Activated CD8-positive, alpha-beta T cell treated with anti-CD3 and anti-CD28 coated beads for 36 hours (primary cell): ENCODE measurements around the gene NCAM1. TPM values are rescaled to one million over a fixed set of nuclear protein-coding genes. Genes with fewer than 3 reads are reported as not detected.
"Not testable (repeated sequence)": the region's sequence is repeated elsewhere in the genome, so short reads cannot be mapped to it uniquely, and the experiment has no call there.

ENCODE experiments used
- ATAC-seq: fragments of 200-7000 bp; cut with Tn5 transposase; one replicate; pipeline ENCODE4 v1.10.0; 2021; ENCODE audit warnings: mild to moderate bottlenecking, moderate library complexity
- CTCF ChIA-PET: fragments of 350-600 bp; sonication (Branson Sonifier 250); formaldehyde crosslinking; loops from one replicate; lab custom pipeline; 2021; ENCODE audit warnings: antibody characterized with exemption; lab: Charles Lee
- POLR2A ChIA-PET: fragments of 350-600 bp; sonication (Branson Sonifier 250); formaldehyde crosslinking; loops from one replicate; lab custom pipeline; 2021; ENCODE audit warnings: antibody characterized with exemption; lab: Charles Lee
- DNase-seq: peaks from one replicate; pipeline ENCODE4 v3.0.0-alpha.2; 2020
- H3K27ac Mint-ChIP-seq: one replicate; pipeline ENCODE4 v1.8.0; 2021; ENCODE audit warnings: mild to moderate bottlenecking, mixed read lengths
- H3K27me3 Mint-ChIP-seq: one replicate; pipeline ENCODE4 v1.8.0; 2021; ENCODE audit warnings: mixed read lengths
- H3K36me3 Mint-ChIP-seq: one replicate; pipeline ENCODE4 v1.8.0; 2021; ENCODE audit warnings: low read depth, mixed read lengths
- H3K4me1 Mint-ChIP-seq: one replicate; pipeline ENCODE4 v1.8.0; 2021; ENCODE audit warnings: low read depth, mixed read lengths
- H3K4me3 Mint-ChIP-seq: one replicate; pipeline ENCODE4 v1.8.0; 2021; ENCODE audit warnings: mild to moderate bottlenecking, moderate library complexity, mixed read lengths
- H3K9me3 Mint-ChIP-seq: one replicate; pipeline ENCODE4 v1.8.0; 2021; ENCODE audit warnings: mixed read lengths
- CTCF ChIP-seq: fragments of 200-600 bp; IDR thresholded peaks from one replicate; pipeline ENCODE4 v1.8.0; 2022; ENCODE audit warnings: antibody characterized with exemption, mild to moderate bottlenecking
- intact Hi-C: fragments of 100-400 bp; cut with micrococcal nuclease; formaldehyde crosslinking; loops from one replicate; pipeline ENCODE4 v1.10.0; 2022
- total RNA-seq, 2 experiments: library from RNA; stranded (reverse); gene quantifications; one replicate each; pipeline ENCODE4 v1.2.3, GENCODE V29; 2021

NCAM1 gene
- total RNA-seq, 2 experiments from 2014 or later, result 0.47 to 0.56 TPM

- ATAC-seq (no peak), DNase-seq (no peak)
- POLR2A ChIA-PET, result no interaction called here
- intact Hi-C loops, result no loop called here
- no peak for TF ChIP-seq CTCF
- CTCF ChIA-PET, result no interaction called here
- H3K27me3 Mint-ChIP-seq, result peaks cover 7% of the 10 kb centered on the region
- no peak overlapping the region for H3K4me3 Mint-ChIP-seq
- no peaks in the 10 kb centered on the region for H3K4me1 Mint-ChIP-seq
- peaks cover 6% of the 10 kb centered on the region for H3K9me3 Mint-ChIP-seq
- H3K27ac Mint-ChIP-seq, result no peak overlapping the region
- H3K36me3 Mint-ChIP-seq, result no peaks in the 10 kb centered on the region
Observed at GRCh38 chr11:113043698-113044097, 82.5 kb downstream of the NCAM1 start.

- H3K27me3 Mint-ChIP-seq, result peaks cover 7% of the 10 kb centered on the region
- H3K4me3 Mint-ChIP-seq, result no peak overlapping the region
- no peak for TF ChIP-seq CTCF
- H3K4me1 Mint-ChIP-seq, result no peaks in the 10 kb centered on the region
- H3K36me3 Mint-ChIP-seq, result no peaks in the 10 kb centered on the region
- H3K27ac Mint-ChIP-seq, result no peak overlapping the region
- ChIA-PET CTCF (no interaction called here), POLR2A (no interaction called here)
- ATAC-seq, result no peak
- DNase-seq, result no peak
- H3K9me3 Mint-ChIP-seq, result peaks cover 6% of the 10 kb centered on the region
- intact Hi-C loops, result no loop called here
Observed at GRCh38 chr11:113045146-113045545, 83.9 kb downstream of the NCAM1 start.

- intact Hi-C loops, result no loop called here
- ATAC-seq (no peak), DNase-seq (no peak)
- TF ChIP-seq CTCF, result no peak
- Mint-ChIP-seq H3K9me3 (peaks cover 6% of the 10 kb centered on the region), H3K27me3 (peaks cover 7% of the 10 kb centered on the region), H3K4me3 (no peak overlapping the region), H3K27ac (no peak overlapping the region), H3K4me1 (no peaks in the 10 kb centered on the region), H3K36me3 (no peaks in the 10 kb centered on the region)
- CTCF ChIA-PET, result no interaction called here
- POLR2A ChIA-PET, result no interaction called here
Observed at GRCh38 chr11:113046866-113047265, 85.6 kb downstream of the NCAM1 start.

GRCh38 chr11:113048820-113049768 lies 87.9 kb downstream of the NCAM1 start:
- H3K27ac Mint-ChIP-seq, result no peak overlapping the region
- no peaks in the 10 kb centered on the region for H3K27me3 Mint-ChIP-seq
- DNase-seq, result no peak
- H3K9me3 Mint-ChIP-seq, result peaks cover 9% of the 10 kb centered on the region
- no peak for ATAC-seq
- intact Hi-C loops, result no loop called here
- POLR2A ChIA-PET, result no interaction called here
- no peaks in the 10 kb centered on the region for H3K4me1 Mint-ChIP-seq
- H3K36me3 Mint-ChIP-seq, result no peaks in the 10 kb centered on the region
- CTCF ChIA-PET, result no interaction called here
- TF ChIP-seq CTCF, result no peak
- no peak overlapping the region for H3K4me3 Mint-ChIP-seq

GRCh38 chr11:113053042-113053441 lies 91.8 kb downstream of the NCAM1 start:
- H3K4me1 Mint-ChIP-seq, POLR2A ChIA-PET, H3K4me3 Mint-ChIP-seq, intact Hi-C loops, H3K27me3 Mint-ChIP-seq, H3K27ac Mint-ChIP-seq, CTCF ChIA-PET, DNase-seq, H3K36me3 Mint-ChIP-seq, H3K9me3 Mint-ChIP-seq, ATAC-seq: not testable (repeated sequence)
